Fibroblast of mammary gland (primary cell): ENCODE data around the gene PDSS2.
A peak's percentile ranks its signal among the peaks of the same experiment; 100 is the strongest.

Experiments
- DNase-seq: peaks from one replicate; pipeline ENCODE4 v3.0.0-alpha.2; 2010; ENCODE audit warnings: low read depth
- H3K4me3 ChIP-seq: 2 replicates; pipeline ENCODE4 v1.5.1; 2011; ENCODE audit warnings: low read depth, mild to moderate bottlenecking, low read length, moderate library complexity; ENCODE audit not compliant: control insufficient read depth
- TF ChIP-seq, protein P1 (sequence below): conservative IDR thresholded peaks from 2 replicates; pipeline ENCODE4 v1.5.1; 2011; ENCODE audit warnings: low read depth, low read length, inconsistent platforms; ENCODE audit not compliant: control insufficient read depth, insufficient read depth

The PDSS2 gene

DNA sequence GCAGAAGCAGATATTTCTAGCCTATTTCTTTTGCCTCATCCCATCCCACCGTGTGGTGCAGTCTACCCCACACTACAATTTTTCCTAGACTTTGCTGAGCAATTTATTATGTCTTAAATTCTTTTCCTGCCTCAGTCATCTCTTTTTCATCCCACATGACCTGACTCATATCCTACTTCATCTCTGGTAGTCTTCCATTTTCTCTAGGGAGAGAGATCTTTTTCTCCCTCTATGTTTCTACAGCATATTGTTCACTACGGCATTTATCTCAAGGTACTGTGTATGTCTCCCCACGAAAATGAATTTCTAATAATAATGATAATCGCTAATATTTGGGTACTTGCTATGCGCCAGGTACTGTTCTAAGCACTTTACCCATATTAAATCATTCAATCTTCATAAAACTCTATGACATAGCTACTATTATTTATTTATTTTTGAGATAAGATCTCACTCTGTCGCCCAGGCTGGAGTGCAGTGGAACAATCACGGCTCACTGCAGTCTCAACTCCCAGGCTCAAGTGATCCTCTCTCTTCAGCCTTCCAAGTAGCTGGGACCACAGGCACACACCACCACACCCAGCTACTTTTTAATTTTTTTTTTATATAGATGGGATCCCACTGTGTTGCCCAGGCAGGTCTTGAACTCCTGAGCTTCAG, 15.6 kb downstream of the PDSS2 start:
- H3K4me3 ChIP-seq = no peak overlapping the region
- peak; percentile 67 for DNase-seq
- TF ChIP-seq, protein P1, sequence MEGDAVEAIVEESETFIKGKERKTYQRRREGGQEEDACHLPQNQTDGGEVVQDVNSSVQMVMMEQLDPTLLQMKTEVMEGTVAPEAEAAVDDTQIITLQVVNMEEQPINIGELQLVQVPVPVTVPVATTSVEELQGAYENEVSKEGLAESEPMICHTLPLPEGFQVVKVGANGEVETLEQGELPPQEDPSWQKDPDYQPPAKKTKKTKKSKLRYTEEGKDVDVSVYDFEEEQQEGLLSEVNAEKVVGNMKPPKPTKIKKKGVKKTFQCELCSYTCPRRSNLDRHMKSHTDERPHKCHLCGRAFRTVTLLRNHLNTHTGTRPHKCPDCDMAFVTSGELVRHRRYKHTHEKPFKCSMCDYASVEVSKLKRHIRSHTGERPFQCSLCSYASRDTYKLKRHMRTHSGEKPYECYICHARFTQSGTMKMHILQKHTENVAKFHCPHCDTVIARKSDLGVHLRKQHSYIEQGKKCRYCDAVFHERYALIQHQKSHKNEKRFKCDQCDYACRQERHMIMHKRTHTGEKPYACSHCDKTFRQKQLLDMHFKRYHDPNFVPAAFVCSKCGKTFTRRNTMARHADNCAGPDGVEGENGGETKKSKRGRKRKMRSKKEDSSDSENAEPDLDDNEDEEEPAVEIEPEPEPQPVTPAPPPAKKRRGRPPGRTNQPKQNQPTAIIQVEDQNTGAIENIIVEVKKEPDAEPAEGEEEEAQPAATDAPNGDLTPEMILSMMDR = no peak

DNA sequence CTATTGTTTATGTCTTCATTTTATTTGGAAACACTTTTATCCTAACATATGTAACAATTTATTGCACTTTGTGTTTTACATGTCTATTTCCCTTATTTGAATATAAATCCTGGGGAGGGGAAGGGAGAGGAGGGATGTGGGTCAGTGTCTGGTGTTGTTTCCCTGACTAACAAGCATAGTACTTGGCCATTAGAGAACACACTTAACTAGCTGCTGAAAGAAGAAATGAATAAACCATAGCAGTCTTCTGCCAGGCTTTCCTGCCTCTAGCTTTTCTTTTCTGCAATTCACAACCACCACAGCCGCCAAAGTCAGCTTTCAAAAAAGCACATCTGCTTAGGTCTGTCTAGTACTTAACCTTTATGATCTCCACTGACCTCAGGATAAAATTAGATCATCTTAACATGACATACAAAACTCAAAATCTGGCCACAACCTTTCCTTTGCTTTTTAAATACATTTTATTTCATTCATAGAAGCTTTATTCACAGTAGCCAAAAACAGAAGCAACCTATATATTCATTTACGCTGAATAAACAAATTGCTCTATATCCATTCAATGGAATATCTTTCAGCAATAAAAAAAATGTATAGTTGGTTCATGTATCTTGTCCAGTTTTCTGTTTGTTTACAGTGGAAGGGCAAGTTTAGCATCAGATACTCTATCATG, 16.3 kb downstream of the PDSS2 start:
- TF ChIP-seq, protein P1 = no peak
- no peak overlapping the region for H3K4me3 ChIP-seq
- peak; percentile 33 for DNase-seq

DNA sequence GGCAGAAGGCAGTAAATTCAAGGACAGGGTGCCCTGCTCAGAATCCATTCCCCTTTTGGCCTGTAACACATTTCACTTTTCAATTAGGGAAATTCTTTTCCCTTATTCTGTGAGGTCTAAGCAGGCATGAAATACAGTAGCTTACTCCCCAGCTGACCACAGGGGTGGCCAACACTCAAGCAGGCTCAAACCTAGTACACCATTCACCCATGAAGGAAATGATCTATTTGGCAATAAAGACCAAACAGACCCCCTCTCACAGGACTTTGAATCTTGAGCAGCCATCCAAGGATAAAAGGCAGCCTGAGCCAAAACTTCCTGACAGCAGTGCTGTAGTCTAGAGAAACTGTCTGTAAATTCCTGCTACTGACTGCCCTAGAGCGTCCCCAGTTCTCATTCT, 17.7 kb downstream of the PDSS2 start:
- TF ChIP-seq, protein P1 = no peak
- DNase-seq = no peak
- H3K4me3 ChIP-seq = no peak overlapping the region

DNA sequence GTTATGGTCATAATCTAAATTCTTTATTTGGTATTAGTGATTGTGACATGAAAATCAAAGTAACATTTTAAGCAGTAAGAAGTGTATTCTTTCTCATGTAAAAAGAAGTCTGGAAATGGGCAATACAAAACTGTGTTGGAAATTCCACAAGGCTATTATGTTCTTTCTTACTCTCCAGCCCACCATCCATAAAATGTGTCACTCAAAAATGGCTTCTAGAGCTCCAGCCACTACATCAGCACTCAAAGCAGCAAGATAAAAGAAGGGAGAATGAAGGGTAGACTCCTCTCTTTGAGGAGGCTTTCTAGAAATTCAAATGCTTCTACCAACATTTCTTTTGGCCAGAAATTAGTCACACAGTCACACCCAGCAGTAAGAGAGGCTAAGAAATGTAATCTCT, 18.4 kb downstream of the PDSS2 start:
- TF ChIP-seq, protein P1 = no peak
- no peak overlapping the region for H3K4me3 ChIP-seq
- no peak for DNase-seq

DNA sequence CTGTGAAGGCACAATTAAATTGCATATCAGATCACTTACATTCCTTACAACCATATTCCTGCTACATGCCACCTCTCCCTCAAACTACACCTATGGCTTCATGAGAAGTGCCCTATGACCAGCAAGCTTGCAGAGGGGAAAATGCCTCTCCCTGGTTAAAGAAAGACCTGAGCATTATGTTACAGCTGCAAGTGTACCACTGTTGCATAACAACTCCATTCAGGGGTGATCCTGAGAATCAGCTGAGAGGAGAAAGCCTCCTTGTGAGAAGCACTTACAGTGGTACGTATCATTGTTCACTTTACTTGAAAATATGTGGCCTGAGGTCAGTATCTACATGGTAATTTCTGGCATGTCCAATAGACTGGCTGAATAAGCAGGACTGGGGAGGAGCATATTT, 20.0 kb downstream of the PDSS2 start:
- DNase-seq = no peak
- TF ChIP-seq, protein P1 = no peak
- no peak overlapping the region for H3K4me3 ChIP-seq

DNA sequence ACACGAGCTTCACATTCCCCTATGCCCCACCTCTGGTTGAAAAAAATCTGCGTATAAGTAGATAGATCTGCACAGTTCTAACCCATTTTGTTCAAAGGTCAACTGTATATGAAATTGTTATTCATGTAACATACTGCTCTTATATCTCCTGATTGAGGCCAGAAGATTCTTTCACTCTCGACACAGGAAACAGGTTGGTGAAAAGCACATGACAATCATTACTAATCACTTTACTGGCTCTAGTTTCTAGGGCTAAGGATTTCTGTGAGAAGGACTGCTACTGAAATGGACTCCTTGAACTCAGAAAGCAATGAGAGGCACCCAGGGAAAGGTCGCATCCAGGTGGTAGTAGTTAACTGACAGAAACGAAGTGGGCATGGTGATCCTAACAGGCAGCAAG, 21.7 kb downstream of the PDSS2 start:
- DNase-seq = no peak
- TF ChIP-seq, protein P1 = no peak
- no peak overlapping the region for H3K4me3 ChIP-seq
